SK-N-SH (cell line): ENCODE results near the gene TACC2.

ENCODE experiments used
- CTCF ChIP-seq: fragments of 200-600 bp; sonication (generic); IDR thresholded peaks from 2 replicates; pipeline ENCODE4 v1.6.1; 2017; ENCODE audit warnings: antibody characterized with exemption, mild to moderate bottlenecking, moderate library complexity
- FOXM1 ChIP-seq: IDR thresholded peaks from 2 replicates; pipeline ENCODE4 v1.4.0; 2012; ENCODE audit warnings: low read depth, mild to moderate bottlenecking
- MAX ChIP-seq: IDR thresholded peaks from 2 replicates; pipeline ENCODE4 v1.4.0; 2012; ENCODE audit warnings: low read depth
- RAD21 ChIP-seq: IDR thresholded peaks from 2 replicates; pipeline ENCODE4 v1.6.1; 2012; ENCODE audit warnings: mild to moderate bottlenecking, low read length
- TAF1 ChIP-seq: IDR thresholded peaks from 2 replicates; pipeline ENCODE4 v1.6.1; 2012; ENCODE audit warnings: low read depth, mild to moderate bottlenecking, low read length, moderate library complexity, borderline replicate concordance
- USF2 ChIP-seq: fragments of 150-350 bp; IDR thresholded peaks from 2 replicates; pipeline ENCODE4 v1.6.1; 2017; ENCODE audit warnings: antibody characterized with exemption, low read length, low read depth, borderline replicate concordance

GRCh38 chr10:122144199-122144598 lies 155.2 kb downstream of the TACC2 start:
- TF ChIP-seq CTCF (no peak), RAD21 (no peak), FOXM1 (no peak), TAF1 (no peak), USF2 (no peak), MAX (no peak)
